ENCODE data around the gene PDE3B. TPM values are rescaled to one million over a fixed set of nuclear protein-coding genes. Genes with fewer than 3 reads are reported as not detected.

Gene PDE3B
- total RNA-seq, 1 experiment from 2014 or later: not detected

Other genes with a start within 250 kb of the PDE3B start
- 205 and 241 TPM in 2 replicates for gene COPB1, start 144.0 kb upstream of the PDE3B start, total RNA-seq (2014; rRNA removed; shearing (Covaris generic))
- 264 and 296 TPM in 2 replicates for gene PSMA1, start 123.4 kb upstream of the PDE3B start, total RNA-seq (2014; rRNA removed; shearing (Covaris generic))
- gene CYP2R1, start 248.4 kb downstream of the PDE3B start, total RNA-seq (2014; rRNA removed; shearing (Covaris generic)): 4.8 and 5.6 TPM in 2 replicates